HG03432 (cell line): ENCODE measurements around the gene IGSF9B.
"Not testable (repeated sequence)": the region's sequence is repeated elsewhere in the genome, so short reads cannot be mapped to it uniquely, and the experiment has no call there.

Source experiments
- ATAC-seq: cut with Tn5 transposase; IDR thresholded peaks from one replicate; pipeline ENCODE4 v1.9.1; 2021; ENCODE audit warnings: mild to moderate bottlenecking, moderate library complexity; ENCODE audit not compliant: unreplicated experiment

The IGSF9B gene

GRCh38 chr11:133956650-133957633 is at the start of gene IGSF9B:
TSS of gene IGSF9B (minus strand) at chr11:133956968. CDS start at chr11:133956754, 214 bp downstream.
- peak; percentile 99 for ATAC-seq

GRCh38 chr11:134004496-134005172 is 47.9 kb upstream of the IGSF9B start:
- no peak for ATAC-seq

- no peak for ATAC-seq
Measured at GRCh38 chr11:134003792-134004495, 47.2 kb upstream of the IGSF9B start.

- ATAC-seq = not testable (repeated sequence)
Measured at GRCh38 chr11:134002819-134003218, 46.1 kb upstream of the IGSF9B start.

GRCh38 chr11:134002338-134002737 is 45.6 kb upstream of the IGSF9B start:
- ATAC-seq = not testable (repeated sequence)

- no peak for ATAC-seq
Measured at GRCh38 chr11:134001596-134001995, 44.8 kb upstream of the IGSF9B start.

GRCh38 chr11:134001088-134001487 is 44.3 kb upstream of the IGSF9B start:
- ATAC-seq = no peak

- ATAC-seq = no peak
Measured at GRCh38 chr11:133999355-133999754, 42.6 kb upstream of the IGSF9B start.

GRCh38 chr11:133997554-133997953 is 40.8 kb upstream of the IGSF9B start:
- no peak for ATAC-seq

GRCh38 chr11:133996671-133997070 is 39.9 kb upstream of the IGSF9B start:
- ATAC-seq = no peak

- no peak for ATAC-seq
Measured at GRCh38 chr11:133995066-133995465, 38.3 kb upstream of the IGSF9B start.

GRCh38 chr11:133993921-133994320 is 37.2 kb upstream of the IGSF9B start:
- ATAC-seq = no peak

GRCh38 chr11:133993107-133993506 is 36.3 kb upstream of the IGSF9B start:
- no peak for ATAC-seq

GRCh38 chr11:133992121-133992520 is 35.4 kb upstream of the IGSF9B start:
- ATAC-seq = no peak

- no peak for ATAC-seq
Measured at GRCh38 chr11:133991101-133991500, 34.3 kb upstream of the IGSF9B start.

- ATAC-seq = no peak
Measured at GRCh38 chr11:133990501-133990900, 33.7 kb upstream of the IGSF9B start.

GRCh38 chr11:133988686-133989410 is 32.1 kb upstream of the IGSF9B start:
- no peak for ATAC-seq

GRCh38 chr11:133987171-133987570 is 30.4 kb upstream of the IGSF9B start:
- ATAC-seq = no peak

- no peak for ATAC-seq
Measured at GRCh38 chr11:133985981-133986944, 29.5 kb upstream of the IGSF9B start.
